B cell (primary cell): ENCODE results near the gene TMC8.

Experiments
- EZH2 ChIP-seq: IDR thresholded peaks from 2 replicates; pipeline ENCODE4 v1.6.1; 2012; ENCODE audit warnings: borderline replicate concordance, low read depth, mild to moderate bottlenecking, moderate library complexity, low read length; ENCODE audit not compliant: insufficient read depth, poor library complexity, severe bottlenecking
- TF ChIP-seq, protein P1 (sequence below): fragments of 200-600 bp; IDR thresholded peaks from one replicate; pipeline ENCODE4 v1.8.0; 2022; ENCODE audit warnings: antibody characterized with exemption, mild to moderate bottlenecking

DNA sequence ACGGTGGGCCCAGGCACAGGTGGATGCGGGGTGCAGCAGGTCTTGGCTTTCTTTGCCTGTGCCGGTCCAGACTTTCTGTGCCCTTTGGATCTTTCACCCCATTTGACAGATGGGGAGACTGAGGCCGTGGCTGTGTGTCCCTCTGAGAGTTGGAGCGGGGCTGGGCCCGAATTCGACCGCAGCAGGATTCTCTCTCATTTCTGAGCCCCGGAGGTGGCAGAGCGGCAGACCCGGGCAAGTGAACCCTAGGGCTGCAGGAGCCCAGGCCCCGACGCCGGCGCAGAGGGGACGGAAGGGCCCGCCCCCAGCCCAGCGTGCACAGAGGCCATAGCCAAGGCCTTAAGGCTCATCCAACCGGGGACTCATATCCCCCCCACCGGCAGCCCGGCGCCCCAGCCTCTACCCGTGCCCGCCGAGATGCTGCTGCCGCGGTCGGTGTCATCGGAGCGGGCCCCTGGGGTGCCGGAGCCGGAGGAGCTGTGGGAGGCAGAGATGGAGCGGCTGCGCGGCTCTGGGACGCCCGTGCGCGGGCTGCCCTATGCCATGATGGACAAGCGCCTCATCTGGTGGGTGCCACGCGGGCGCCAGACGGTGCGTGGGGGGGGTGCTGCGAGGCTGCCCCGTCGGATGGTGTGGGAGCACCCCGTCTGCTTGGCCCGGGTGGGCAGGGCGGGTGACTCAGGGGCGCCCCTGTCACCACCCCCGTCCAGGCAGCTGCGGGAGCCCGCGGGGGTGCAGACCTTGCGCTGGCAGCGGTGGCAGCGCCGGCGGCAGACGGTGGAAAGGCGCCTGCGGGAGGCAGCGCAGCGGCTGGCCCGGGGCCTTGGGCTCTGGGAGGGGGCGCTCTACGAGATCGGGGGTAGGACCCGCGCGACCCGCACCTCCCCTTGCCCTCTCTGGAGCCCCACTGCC, 857 bp downstream of the TMC8 start:
- TF ChIP-seq, protein P1, sequence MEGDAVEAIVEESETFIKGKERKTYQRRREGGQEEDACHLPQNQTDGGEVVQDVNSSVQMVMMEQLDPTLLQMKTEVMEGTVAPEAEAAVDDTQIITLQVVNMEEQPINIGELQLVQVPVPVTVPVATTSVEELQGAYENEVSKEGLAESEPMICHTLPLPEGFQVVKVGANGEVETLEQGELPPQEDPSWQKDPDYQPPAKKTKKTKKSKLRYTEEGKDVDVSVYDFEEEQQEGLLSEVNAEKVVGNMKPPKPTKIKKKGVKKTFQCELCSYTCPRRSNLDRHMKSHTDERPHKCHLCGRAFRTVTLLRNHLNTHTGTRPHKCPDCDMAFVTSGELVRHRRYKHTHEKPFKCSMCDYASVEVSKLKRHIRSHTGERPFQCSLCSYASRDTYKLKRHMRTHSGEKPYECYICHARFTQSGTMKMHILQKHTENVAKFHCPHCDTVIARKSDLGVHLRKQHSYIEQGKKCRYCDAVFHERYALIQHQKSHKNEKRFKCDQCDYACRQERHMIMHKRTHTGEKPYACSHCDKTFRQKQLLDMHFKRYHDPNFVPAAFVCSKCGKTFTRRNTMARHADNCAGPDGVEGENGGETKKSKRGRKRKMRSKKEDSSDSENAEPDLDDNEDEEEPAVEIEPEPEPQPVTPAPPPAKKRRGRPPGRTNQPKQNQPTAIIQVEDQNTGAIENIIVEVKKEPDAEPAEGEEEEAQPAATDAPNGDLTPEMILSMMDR = no peak
- TF ChIP-seq EZH2 = no peak
